SU-DHL-6 (cell line): ENCODE data around the gene NUP85.

Source experiments
- CTCF ChIP-seq: fragments of 200-600 bp; sonication (generic); IDR thresholded peaks from one replicate; pipeline ENCODE4 v1.5.1; 2017; ENCODE audit warnings: antibody characterized with exemption, mild to moderate bottlenecking, low read length, moderate library complexity; ENCODE audit not compliant: insufficient read depth, poor library complexity, severe bottlenecking
- EZH2phosphoT487 ChIP-seq: fragments of 200-600 bp; sonication (generic), shearing (Covaris generic); conservative IDR thresholded peaks from 2 replicates; pipeline ENCODE4 v1.6.1; 2018; ENCODE audit warnings: mild to moderate bottlenecking, antibody characterized with exemption, low read length, moderate library complexity, mixed read lengths

- TF ChIP-seq CTCF, result no peak
- TF ChIP-seq EZH2phosphoT487, result no peak
Observed at GRCh38 chr17:75194879-75195278, 10.6 kb upstream of the NUP85 start.
